Stomach (tissue), 4 donors: Measurements from ENCODE around the gene ZNF670.

Experiments
- EP300 ChIP-seq: sonication (generic); formaldehyde crosslinking; IDR thresholded peaks from one replicate; pipeline ENCODE4 v1.6.1; 2017; ENCODE audit warnings: antibody characterized with exemption
- POLR2A ChIP-seq, 4 donors: fragments of 450-650 bp; IDR thresholded peaks; one replicate each; pipeline ENCODE4 v1.6.1; 2016; ENCODE audit warnings: antibody characterized with exemption in 4 of 4, control low read depth in 2 of 4, mild to moderate bottlenecking in 1 of 4, moderate library complexity in 1 of 4
- TF ChIP-seq, protein P1 (sequence below), 7 experiments: fragments of 450-650 bp in 4 of 7; fragments of 200-600 bp in 3 of 7; sonication (generic) in 3 of 7; IDR thresholded peaks; one replicate each; pipeline ENCODE4 v1.5.1; 2016 to 2019; ENCODE audit warnings: antibody characterized with exemption in 7 of 7, control low read depth in 2 of 7, mild to moderate bottlenecking in 1 of 7

- TF ChIP-seq, protein P1, sequence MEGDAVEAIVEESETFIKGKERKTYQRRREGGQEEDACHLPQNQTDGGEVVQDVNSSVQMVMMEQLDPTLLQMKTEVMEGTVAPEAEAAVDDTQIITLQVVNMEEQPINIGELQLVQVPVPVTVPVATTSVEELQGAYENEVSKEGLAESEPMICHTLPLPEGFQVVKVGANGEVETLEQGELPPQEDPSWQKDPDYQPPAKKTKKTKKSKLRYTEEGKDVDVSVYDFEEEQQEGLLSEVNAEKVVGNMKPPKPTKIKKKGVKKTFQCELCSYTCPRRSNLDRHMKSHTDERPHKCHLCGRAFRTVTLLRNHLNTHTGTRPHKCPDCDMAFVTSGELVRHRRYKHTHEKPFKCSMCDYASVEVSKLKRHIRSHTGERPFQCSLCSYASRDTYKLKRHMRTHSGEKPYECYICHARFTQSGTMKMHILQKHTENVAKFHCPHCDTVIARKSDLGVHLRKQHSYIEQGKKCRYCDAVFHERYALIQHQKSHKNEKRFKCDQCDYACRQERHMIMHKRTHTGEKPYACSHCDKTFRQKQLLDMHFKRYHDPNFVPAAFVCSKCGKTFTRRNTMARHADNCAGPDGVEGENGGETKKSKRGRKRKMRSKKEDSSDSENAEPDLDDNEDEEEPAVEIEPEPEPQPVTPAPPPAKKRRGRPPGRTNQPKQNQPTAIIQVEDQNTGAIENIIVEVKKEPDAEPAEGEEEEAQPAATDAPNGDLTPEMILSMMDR (IDR thresholded peaks at IDR 0.05) = no peak
- TF ChIP-seq POLR2A (IDR thresholded peaks at IDR 0.05) (no peak), EP300 (no peak)
Observed at GRCh38 chr1:247107694-247108093, 29.1 kb upstream of the ZNF670 start.
